Measurements from ENCODE around the gene DCST2. TPM values are rescaled to one million over a fixed set of nuclear protein-coding genes. Genes with fewer than 3 reads are reported as not detected.

The DCST2 gene
- total and polyA plus RNA-seq, 5 experiments from 2014 or later, result 0.83 to 1.1 TPM; not detected in 3

DNA sequence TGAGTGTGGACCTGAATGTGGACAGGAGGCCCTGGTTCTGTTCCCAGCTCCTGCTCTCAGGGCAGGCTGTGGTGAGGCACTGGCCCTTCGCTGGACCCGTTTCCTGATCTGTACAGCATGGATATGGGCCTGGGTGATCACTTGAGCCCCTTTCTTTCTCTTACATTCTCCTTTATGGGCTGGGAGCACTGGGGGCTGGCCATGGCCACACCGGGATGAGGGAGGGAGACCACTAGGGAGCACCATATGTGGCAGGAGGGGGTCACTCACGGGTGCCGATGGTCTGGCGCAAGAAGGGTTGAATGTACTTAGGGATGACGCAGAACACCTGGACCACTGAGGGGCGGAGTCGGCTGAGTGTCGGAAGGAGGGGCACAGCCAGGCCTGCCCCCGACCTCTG, 2.7 kb downstream of the DCST2 start:
- DNase-seq, result no peak
- Mint-ChIP-seq H3K9me3 (no peaks in the 10 kb centered on the region), H3K27me3 (peaks cover 0 to 8% (median 0%) of the 10 kb centered on the region in 5 donors), H3K4me3 (no peak overlapping the region), H3K36me3 (no peaks in the 10 kb centered on the region), H3K4me1 (peaks cover 0 to 1% (median 0%) of the 10 kb centered on the region in 4 donors), H3K27ac (no peak overlapping the region)
- ATAC-seq, result no peak
- POLR2A ChIA-PET, result no interaction called here

DNA sequence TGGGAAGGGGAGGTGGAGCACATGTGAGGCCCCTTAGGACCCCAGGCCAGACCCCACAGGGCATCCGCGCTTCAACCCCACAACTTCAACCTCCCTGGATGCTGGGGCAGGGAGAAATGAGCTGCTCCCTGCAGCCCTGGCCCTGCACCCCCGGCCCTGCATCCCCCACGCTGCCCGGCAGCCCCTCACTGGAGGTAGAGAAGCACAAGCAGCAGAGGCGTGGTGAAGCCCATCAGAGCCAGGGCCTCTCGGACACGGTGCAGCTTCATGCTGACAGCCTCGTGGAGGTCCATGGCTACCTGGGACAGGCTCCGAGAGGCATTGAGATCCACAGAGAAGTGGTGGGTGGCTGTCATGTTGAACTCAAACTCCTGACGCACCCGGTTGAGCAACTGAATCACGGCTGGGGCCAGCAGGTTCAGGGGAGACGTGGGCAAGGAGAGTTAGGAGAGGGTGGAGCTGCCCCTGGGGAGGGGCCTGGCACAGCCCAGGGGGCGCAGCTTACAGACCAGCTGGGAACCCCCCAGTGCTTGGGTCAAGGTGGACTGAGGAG, 3.3 kb downstream of the DCST2 start:
- Mint-ChIP-seq H3K27me3 (peaks cover 0 to 8% (median 0%) of the 10 kb centered on the region in 5 donors), H3K27ac (no peak overlapping the region), H3K9me3 (no peaks in the 10 kb centered on the region), H3K36me3 (no peaks in the 10 kb centered on the region), H3K4me1 (peaks cover 0 to 1% (median 0%) of the 10 kb centered on the region in 4 donors), H3K4me3 (no peak overlapping the region)
- no peak for DNase-seq
- POLR2A ChIA-PET, result no interaction called here
- ATAC-seq, result no peak

DNA sequence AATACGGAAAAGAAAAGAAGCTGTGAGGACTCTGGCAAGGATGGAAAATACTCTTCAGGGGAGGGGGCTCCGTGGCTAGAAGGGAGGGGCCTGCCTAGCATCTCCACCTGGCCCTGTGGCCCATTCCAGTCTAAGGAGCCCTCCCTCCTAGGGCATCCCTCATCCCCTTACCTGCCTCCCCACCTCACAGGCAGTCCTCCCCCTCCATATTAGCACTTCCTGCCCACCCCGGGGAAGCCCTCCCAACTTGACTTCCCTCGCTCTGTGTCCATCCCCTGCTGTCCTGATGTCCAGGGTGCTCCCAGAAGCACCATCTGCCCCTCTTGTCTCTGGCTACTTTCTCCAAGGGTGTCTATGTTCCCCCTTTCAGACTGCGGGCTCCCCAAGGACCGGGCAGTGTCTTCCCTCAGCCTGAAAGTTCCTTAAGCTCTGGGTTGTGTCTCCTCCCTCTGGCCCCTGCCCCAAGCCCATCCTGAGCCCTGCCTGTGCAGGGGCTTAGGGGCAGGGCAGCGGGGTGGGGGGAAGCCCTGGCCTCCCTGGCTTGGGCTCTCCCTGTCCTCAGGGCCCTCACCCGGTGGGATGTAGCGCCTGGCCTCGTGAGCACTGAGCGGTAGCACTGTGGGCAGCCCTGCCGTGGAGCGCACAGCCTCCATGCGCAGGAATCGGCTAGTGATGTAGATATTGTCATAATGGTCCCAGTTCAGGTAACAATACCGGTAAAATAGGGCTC, 3.9 kb downstream of the DCST2 start:
- peaks cover 0 to 1% (median 0%) of the 10 kb centered on the region in 4 donors for H3K4me1 Mint-ChIP-seq
- no peak overlapping the region for H3K4me3 Mint-ChIP-seq
- ATAC-seq (no peak), DNase-seq (no peak)
- POLR2A ChIA-PET, result no interaction called here
- no peaks in the 10 kb centered on the region for H3K36me3 Mint-ChIP-seq
- no peaks in the 10 kb centered on the region for H3K9me3 Mint-ChIP-seq
- H3K27me3 Mint-ChIP-seq, result peaks cover 0 to 8% (median 0%) of the 10 kb centered on the region in 5 donors
- peak overlapping the region in 1 of 10 donors; percentile 68 for H3K27ac Mint-ChIP-seq

DNA sequence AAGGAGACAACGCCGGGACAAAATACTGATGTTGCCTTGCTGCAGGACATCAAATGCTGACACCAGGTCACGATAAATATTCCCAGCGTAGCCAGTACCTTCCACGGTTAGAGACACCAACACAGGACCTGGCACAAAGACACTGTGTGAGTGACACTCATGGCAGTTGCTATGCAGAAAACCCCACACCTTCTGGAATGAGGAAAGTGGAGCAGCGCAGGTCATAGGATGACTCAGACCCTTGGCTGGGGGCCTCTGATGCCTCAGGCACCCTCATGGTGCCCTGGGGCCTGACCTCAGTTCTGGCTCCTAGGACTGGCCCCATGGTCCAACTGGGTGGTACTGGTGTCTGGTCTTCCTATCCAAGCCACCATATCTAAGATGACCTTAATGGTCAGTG, 7.0 kb downstream of the DCST2 start:
- DNase-seq, result no peak
- no peak for ATAC-seq
- H3K36me3 Mint-ChIP-seq, result peaks cover 0 to 2% (median 0%) of the 10 kb centered on the region in 3 donors
- H3K9me3 Mint-ChIP-seq, result no peaks in the 10 kb centered on the region
- peaks cover 0 to 2% (median 0%) of the 10 kb centered on the region in 4 donors for H3K4me1 Mint-ChIP-seq
- H3K27me3 Mint-ChIP-seq, result peaks cover 0 to 17% (median 5%) of the 10 kb centered on the region in 5 donors
- no peak overlapping the region for H3K4me3 Mint-ChIP-seq
- POLR2A ChIA-PET, result no interaction called here
- no peak overlapping the region for H3K27ac Mint-ChIP-seq

DNA sequence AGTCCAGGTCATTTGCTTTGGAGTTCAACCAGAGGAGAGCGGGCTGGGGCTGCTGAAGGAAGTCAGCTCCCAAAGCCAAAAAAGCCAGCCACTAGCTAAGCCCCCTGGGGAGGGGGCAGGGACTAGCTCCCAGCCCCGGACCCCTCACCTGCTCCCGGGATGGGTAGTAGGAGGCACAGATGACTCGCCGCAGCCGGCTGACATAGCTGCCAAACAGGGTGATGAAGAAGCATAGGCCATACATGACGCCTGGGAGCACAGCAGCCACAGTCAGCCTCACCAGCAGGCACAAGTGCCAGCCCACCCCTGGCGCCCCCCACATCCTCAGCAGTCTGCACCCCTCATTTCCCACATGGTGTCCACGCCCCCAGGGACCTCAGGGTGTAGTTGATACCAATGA, 7.4 kb downstream of the DCST2 start:
- POLR2A ChIA-PET, result no interaction called here
- Mint-ChIP-seq H3K27me3 (peaks cover 0 to 18% (median 5%) of the 10 kb centered on the region in 5 donors), H3K9me3 (no peaks in the 10 kb centered on the region), H3K4me1 (peaks cover 0 to 6% (median 0%) of the 10 kb centered on the region in 4 donors), H3K4me3 (no peak overlapping the region), H3K36me3 (peaks cover 0 to 2% (median 0%) of the 10 kb centered on the region in 3 donors), H3K27ac (no peak overlapping the region)
- DNase-seq, result no peak
- ATAC-seq, result no peak

DNA sequence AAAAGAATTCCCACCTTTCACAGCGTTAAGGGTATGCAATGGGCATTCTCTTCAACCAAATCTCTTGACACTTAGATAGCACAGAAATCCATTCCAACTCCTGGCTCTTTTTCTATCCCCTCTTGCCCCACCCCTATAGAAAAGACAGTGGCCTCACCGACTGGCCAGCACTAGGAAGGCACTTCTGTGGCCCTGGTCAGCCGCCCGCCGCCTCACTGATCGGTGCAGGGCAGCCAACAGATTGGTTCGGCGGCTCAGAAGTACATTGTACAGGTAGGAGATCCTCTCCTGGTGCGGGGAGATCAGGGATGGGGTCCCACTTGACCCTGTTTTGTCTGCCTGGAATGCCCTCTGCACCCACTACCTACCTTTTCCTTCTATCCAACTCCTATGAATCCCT, 9.3 kb downstream of the DCST2 start:
- H3K27ac Mint-ChIP-seq, result no peak overlapping the region
- H3K9me3 Mint-ChIP-seq, result no peaks in the 10 kb centered on the region
- H3K4me3 Mint-ChIP-seq, result no peak overlapping the region
- H3K36me3 Mint-ChIP-seq, result peaks cover 0 to 2% (median 0%) of the 10 kb centered on the region in 3 donors
- POLR2A ChIA-PET, result no interaction called here
- peaks cover 0 to 7% (median 6%) of the 10 kb centered on the region in 4 donors for H3K4me1 Mint-ChIP-seq
- peaks cover 0 to 28% (median 5%) of the 10 kb centered on the region in 5 donors for H3K27me3 Mint-ChIP-seq
- ATAC-seq (no peak), DNase-seq (no peak)

DNA sequence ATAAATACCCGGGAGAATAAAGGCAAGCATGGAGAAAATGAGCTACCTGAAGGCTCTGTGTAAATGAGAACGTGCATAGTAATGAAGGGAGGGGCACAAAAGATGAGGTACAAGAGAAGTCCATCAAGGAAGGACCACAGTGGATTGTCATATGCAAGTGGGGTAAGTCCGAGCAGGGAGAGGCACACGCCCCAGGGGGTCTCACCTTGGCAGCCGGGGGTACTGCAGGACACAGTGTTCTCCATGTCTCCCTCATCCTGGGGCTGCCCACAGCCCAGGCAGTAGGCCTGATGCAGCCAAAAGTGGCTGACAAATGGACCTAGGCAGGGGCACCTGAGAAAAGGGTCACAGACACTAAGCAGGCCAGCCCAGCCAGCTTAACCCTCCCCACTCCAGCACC, 10.0 kb downstream of the DCST2 start:
- no peak for DNase-seq
- H3K27me3 Mint-ChIP-seq, result peaks cover 0 to 28% (median 5%) of the 10 kb centered on the region in 5 donors
- POLR2A ChIA-PET, result no interaction called here
- no peaks in the 10 kb centered on the region for H3K9me3 Mint-ChIP-seq
- peak overlapping the region in 1 of 10 donors; percentile 79 for H3K27ac Mint-ChIP-seq
- H3K36me3 Mint-ChIP-seq, result peaks cover 0 to 2% (median 0%) of the 10 kb centered on the region in 3 donors
- no peak overlapping the region for H3K4me3 Mint-ChIP-seq
- no peak for ATAC-seq
- peaks cover 0 to 10% (median 6%) of the 10 kb centered on the region in 4 donors for H3K4me1 Mint-ChIP-seq

DNA sequence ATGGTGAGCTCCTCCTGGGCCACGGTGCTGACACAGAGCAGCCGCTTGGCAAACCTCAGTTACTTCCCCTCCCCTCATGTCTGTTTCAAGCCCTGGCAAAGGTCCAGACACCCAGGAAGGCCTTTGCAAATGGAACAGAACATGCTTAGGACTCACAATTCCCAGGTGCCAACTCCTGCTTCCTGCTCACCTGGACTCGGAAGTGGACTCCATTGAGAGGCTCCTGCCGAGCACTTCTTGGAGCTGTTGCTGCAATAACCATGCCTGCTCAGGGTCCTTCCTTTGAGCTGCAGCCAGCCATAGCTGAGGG, 10.7 kb downstream of the DCST2 start:
- H3K4me3 Mint-ChIP-seq, result no peak overlapping the region
- peaks cover 3 to 12% (median 9%) of the 10 kb centered on the region in 4 donors for H3K4me1 Mint-ChIP-seq
- DNase-seq (no peak), ATAC-seq (no peak)
- POLR2A ChIA-PET, result interaction anchor here (1.0 kb wide), 1 partner anchor 24 kb away, joined by 9 read pairs; no protein-coding TSS in a partner anchor
- no peak overlapping the region for H3K27ac Mint-ChIP-seq
- H3K9me3 Mint-ChIP-seq, result no peaks in the 10 kb centered on the region
- peaks cover 0 to 2% (median 0%) of the 10 kb centered on the region in 3 donors for H3K36me3 Mint-ChIP-seq
- peaks cover 0 to 28% (median 5%) of the 10 kb centered on the region in 5 donors for H3K27me3 Mint-ChIP-seq

DNA sequence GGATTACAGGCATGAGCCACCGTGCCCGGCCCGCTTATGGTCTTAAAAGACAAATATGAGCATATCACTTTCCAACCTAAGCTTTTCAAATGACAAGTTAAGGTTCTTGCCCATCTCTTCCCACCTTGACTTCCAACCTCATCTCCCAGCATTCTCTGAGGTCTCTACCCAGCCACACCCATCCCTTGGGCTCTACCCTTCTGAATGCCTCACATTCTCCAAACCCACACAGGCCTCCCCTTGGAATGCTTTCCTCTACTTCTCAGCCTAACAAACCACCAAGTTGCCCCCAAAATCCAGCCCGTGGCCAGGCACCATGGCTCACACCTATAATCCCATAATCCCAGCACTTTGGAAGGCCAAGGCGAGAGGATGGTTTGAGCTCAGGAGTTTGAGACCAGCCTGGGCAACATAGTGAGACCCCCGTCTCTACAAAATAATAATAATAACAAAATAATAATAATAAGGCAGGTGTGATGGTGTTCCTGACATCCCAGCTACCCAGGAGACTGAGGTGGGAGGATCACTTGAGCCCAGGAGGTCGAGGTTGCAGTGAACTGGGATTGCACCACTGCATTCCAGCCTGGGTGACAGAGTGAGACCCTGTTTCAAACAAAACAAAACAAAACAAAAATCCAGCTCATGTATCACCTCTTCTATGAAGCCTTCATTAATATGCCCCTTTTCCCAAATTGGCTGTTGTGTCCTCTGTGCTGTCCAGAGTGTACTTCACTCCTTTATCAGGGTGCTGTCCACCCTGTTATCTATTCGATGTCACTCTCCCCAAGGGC, 11.2 kb downstream of the DCST2 start:
- POLR2A ChIA-PET, result interaction anchor here (0.7 to 1.0 kb wide), 2 partner anchors 23 to 27 kb away, joined by 3 to 9 read pairs; no protein-coding TSS in a partner anchor
- no peak overlapping the region for H3K27ac Mint-ChIP-seq
- H3K4me1 Mint-ChIP-seq, result peaks cover 8 to 17% (median 11%) of the 10 kb centered on the region in 4 donors
- peaks cover 0 to 2% (median 0%) of the 10 kb centered on the region in 3 donors for H3K36me3 Mint-ChIP-seq
- no peaks in the 10 kb centered on the region for H3K9me3 Mint-ChIP-seq
- ATAC-seq, result no peak
- H3K27me3 Mint-ChIP-seq, result peaks cover 0 to 28% (median 5%) of the 10 kb centered on the region in 5 donors
- DNase-seq, result no peak
- H3K4me3 Mint-ChIP-seq, result no peak overlapping the region

DNA sequence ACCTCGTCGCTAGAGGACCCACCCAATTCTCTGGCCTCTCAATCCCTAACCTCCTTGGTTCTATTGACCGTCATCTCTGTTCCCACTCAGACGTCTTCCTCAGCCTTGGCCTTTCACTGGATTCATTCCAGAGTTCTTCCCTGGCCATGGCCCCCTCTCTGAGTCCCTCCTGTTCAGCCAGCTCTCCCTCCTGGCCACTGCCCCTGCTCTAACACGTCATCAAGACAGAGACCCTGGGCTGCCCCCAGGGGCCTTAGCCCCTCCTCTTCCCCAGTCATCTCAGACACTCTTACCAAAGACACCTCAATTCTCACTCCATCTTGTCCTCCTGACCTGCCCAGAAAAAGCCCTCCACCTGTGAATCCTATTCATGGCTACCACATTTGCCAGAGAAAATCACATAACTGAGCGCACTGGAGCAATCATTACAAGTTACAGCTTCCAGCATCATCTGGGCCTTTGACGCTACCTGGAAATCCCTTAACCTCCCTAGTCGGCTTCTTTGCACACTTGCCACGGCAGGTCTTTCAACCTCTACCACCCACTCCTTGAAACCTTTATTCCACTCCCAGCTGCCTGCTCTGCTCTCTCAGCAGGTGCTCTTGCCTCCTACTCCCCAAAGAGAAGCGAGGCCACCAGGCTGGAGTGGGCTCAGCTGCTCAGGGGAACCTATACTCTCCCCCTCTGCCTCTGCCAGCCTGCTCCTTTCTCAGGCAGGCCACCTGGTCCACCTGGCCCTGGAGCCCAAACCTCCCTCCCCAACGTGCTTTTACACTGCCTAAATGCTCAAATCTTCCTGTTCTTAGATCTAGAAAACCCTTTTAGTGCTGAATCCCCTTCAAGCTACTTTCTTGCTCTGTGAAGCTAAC, 14.0 kb downstream of the DCST2 start:
- Mint-ChIP-seq H3K27me3 (peaks cover 0 to 28% (median 4%) of the 10 kb centered on the region in 5 donors), H3K4me3 (peak overlapping the region in 2 of 10 donors; percentile 3 to 30), H3K27ac (peak overlapping the region in 3 of 10 donors; percentile 36 to 69 (median 52)), H3K4me1 (peaks cover 16 to 35% (median 31%) of the 10 kb centered on the region in 4 donors), H3K9me3 (no peaks in the 10 kb centered on the region), H3K36me3 (peaks cover 0 to 2% (median 0%) of the 10 kb centered on the region in 3 donors)
- DNase-seq, result no peak
- no peak for ATAC-seq
- POLR2A ChIA-PET, result interaction anchor here (0.6 to 1.8 kb wide), 4 partner anchors 36 to 58 kb away, joined by 3 to 6 read pairs (median 4); partner anchors contain the start of genes FLAD1 and PYGO2

DNA sequence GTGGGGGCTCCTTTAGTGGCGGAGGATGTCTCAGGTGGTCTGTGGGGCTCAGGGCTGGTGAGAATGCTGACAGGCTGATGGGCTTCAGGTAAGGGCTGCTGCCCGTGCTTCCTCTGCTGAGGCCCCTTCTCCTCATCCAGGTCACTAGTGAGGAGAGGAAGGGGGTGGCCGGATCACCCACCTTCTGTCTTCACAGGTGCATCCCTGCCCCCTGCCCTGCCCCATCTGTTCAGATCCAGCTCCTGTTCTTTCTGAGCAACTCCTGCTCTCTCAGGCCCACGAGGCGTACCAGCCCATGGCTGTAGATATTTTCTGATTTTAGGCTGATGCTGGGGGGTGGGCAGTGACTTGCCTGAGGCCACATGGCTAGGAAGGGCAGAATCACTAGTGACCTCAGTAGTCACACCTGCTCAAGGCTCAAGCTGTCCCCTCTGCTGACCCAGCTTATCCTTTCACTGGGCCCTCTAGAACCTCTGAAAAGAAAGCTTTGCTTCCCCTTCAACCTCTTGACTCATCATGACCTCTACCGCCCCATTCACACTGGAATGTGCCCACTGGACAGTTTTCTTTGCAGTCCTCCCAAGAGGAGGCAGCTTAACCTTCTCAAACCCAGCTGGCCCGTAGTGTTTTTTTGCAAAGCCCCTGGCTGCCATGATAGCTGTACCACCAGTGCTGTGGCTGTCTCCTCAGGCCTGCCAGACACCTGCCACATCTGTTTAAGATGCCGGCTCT, 14.8 kb downstream of the DCST2 start:
- no peaks in the 10 kb centered on the region for H3K9me3 Mint-ChIP-seq
- peaks cover 0 to 28% (median 0%) of the 10 kb centered on the region in 5 donors for H3K27me3 Mint-ChIP-seq
- H3K4me3 Mint-ChIP-seq, result peak overlapping the region in 1 of 10 donors; percentile 26
- ATAC-seq, result no peak
- peaks cover 21 to 43% (median 37%) of the 10 kb centered on the region in 4 donors for H3K4me1 Mint-ChIP-seq
- peak overlapping the region in 4 of 10 donors; percentile 35 to 69 (median 52) for H3K27ac Mint-ChIP-seq
- DNase-seq, result no peak
- POLR2A ChIA-PET, result interaction anchor here (0.5 to 4.3 kb wide), 10 partner anchors 28 to 374 kb away, joined by 3 to 20 read pairs (median 4); partner anchors contain the start of genes FLAD1, PMVK and PYGO2
- H3K36me3 Mint-ChIP-seq, result peaks cover 0 to 2% (median 0%) of the 10 kb centered on the region in 3 donors

Data from naive thymus-derived CD8-positive, alpha-beta T cell (primary cell).